Measurements from ENCODE around the gene NR2E3. TPM values are rescaled to one million over a fixed set of nuclear protein-coding genes. Genes with fewer than 3 reads are reported as not detected.

The NR2E3 gene
- total and polyA plus RNA-seq, 2 donors from 2014 or later, result 0.19 TPM; not detected in 1

DNA sequence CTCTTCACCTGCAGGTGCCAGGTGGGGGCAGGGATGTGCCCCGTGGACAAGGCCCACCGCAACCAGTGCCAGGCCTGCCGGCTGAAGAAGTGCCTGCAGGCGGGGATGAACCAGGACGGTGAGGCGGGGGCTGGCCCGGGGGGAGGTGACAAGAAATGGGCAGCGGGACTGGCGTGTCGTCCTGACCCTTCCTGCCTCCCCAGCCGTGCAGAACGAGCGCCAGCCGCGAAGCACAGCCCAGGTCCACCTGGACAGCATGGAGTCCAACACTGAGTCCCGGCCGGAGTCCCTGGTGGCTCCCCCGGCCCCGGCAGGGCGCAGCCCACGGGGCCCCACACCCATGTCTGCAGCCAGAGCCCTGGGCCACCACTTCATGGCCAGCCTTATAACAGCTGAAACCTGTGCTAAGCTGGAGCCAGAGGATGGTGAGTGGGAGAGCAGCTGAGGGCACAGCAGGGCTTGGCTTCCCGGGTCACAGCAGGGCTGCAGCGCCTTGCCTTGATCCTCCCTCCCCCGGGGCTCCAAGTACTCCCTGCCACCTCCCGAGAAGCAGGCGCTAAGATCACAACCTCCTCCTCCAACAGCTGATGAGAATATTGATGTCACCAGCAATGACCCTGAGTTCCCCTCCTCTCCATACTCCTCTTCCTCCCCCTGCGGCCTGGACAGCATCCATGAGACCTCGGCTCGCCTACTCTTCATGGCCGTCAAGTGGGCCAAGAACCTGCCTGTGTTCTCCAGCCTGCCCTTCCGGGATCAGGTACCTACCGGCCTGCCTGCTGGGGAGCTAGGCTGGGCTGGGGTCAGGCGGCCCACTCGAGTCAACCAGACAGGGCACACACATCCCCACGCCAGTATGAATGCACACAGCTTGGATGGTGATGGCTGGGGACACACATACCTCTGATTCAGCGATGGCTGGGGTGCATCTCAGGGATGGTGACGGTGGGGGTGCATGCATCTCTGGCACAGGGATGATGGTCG, 1.7 kb downstream of the NR2E3 start:
- no peaks in the 10 kb centered on the region for H3K36me3 ChIP-seq (ENCODE audit: control insufficient read depth in 2 of 3, insufficient read depth in 3 of 3, low read length in 3 of 3)
- H3K4me1 ChIP-seq (ENCODE audit: control insufficient read depth in 2 of 3, insufficient read depth in 2 of 3, low read depth in 1 of 3, low read length in 3 of 3), result peaks cover 0 to 8% (median 5%) of the 10 kb centered on the region in 3 donors
- FAIRE-seq, result no peak
- H3K9me3 ChIP-seq (ENCODE audit: control insufficient read depth in 2 of 3, insufficient read depth in 1 of 3, low read length in 3 of 3), result no peaks in the 10 kb centered on the region
- H3K27me3 ChIP-seq (ENCODE audit: control insufficient read depth, insufficient read depth, low read length), result no peaks in the 10 kb centered on the region
- peak in 1 of 5 donors; percentile 72 for DNase-seq
- intact Hi-C loops (cut with DNase I), result no loop called here
- H3K9ac ChIP-seq (ENCODE audit: low read length in 3 of 3), result no peak overlapping the region
- TF ChIP-seq, protein P1, sequence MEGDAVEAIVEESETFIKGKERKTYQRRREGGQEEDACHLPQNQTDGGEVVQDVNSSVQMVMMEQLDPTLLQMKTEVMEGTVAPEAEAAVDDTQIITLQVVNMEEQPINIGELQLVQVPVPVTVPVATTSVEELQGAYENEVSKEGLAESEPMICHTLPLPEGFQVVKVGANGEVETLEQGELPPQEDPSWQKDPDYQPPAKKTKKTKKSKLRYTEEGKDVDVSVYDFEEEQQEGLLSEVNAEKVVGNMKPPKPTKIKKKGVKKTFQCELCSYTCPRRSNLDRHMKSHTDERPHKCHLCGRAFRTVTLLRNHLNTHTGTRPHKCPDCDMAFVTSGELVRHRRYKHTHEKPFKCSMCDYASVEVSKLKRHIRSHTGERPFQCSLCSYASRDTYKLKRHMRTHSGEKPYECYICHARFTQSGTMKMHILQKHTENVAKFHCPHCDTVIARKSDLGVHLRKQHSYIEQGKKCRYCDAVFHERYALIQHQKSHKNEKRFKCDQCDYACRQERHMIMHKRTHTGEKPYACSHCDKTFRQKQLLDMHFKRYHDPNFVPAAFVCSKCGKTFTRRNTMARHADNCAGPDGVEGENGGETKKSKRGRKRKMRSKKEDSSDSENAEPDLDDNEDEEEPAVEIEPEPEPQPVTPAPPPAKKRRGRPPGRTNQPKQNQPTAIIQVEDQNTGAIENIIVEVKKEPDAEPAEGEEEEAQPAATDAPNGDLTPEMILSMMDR (IDR thresholded peaks at IDR 0.05; ENCODE audit: borderline replicate concordance, extremely low read depth, insufficient read depth), result no peak
- H3K27ac ChIP-seq (ENCODE audit: low read depth in 2 of 2, low read length in 2 of 2), result no peak overlapping the region
- no peak overlapping the region for H3K4me3 ChIP-seq (ENCODE audit: low read length in 3 of 3)

DNA sequence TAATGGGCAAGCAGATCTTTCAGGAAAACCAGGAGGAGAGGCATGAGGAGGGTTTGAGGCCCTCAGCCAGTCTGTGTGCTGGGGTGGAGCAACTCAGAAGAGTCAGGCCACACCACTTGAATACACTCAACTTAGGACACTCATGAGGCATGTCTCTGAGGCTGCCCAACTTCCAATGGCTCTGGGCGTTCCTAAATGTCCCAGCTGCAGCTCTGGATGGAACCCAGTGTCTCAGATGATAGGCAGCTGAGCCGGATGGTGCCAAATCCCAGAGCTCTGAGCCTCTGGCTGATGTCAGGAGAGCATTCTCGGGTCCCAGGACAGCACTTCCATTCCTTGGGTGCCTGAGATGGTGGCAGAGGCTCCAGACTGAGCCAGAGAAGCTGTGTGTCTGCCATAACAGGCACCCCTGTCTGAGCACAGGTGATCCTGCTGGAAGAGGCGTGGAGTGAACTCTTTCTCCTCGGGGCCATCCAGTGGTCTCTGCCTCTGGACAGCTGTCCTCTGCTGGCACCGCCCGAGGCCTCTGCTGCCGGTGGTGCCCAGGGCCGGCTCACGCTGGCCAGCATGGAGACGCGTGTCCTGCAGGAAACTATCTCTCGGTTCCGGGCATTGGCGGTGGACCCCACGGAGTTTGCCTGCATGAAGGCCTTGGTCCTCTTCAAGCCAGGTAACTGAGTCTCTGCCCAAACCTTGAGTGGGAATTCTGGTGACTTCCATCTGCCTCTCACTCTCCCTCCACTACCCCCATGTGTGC, 2.8 kb downstream of the NR2E3 start:
- no peak overlapping the region for H3K27ac ChIP-seq (ENCODE audit: low read depth in 2 of 2, low read length in 2 of 2)
- DNase-seq (peak in 1 of 5 donors; percentile 67), FAIRE-seq (no peak)
- intact Hi-C loops (cut with DNase I), result no loop called here
- TF ChIP-seq, protein P1 (IDR thresholded peaks at IDR 0.05; ENCODE audit: borderline replicate concordance, extremely low read depth, insufficient read depth), result no peak
- no peaks in the 10 kb centered on the region for H3K36me3 ChIP-seq (ENCODE audit: control insufficient read depth in 2 of 3, insufficient read depth in 3 of 3, low read length in 3 of 3)
- H3K9ac ChIP-seq (ENCODE audit: low read length in 3 of 3), result no peak overlapping the region
- H3K4me1 ChIP-seq (ENCODE audit: control insufficient read depth in 2 of 3, insufficient read depth in 2 of 3, low read depth in 1 of 3, low read length in 3 of 3), result no peaks in the 10 kb centered on the region
- no peak overlapping the region for H3K4me3 ChIP-seq (ENCODE audit: low read length in 3 of 3)
- no peaks in the 10 kb centered on the region for H3K9me3 ChIP-seq (ENCODE audit: control insufficient read depth in 2 of 3, insufficient read depth in 1 of 3, low read length in 3 of 3)
- no peaks in the 10 kb centered on the region for H3K27me3 ChIP-seq (ENCODE audit: control insufficient read depth, insufficient read depth, low read length)

DNA sequence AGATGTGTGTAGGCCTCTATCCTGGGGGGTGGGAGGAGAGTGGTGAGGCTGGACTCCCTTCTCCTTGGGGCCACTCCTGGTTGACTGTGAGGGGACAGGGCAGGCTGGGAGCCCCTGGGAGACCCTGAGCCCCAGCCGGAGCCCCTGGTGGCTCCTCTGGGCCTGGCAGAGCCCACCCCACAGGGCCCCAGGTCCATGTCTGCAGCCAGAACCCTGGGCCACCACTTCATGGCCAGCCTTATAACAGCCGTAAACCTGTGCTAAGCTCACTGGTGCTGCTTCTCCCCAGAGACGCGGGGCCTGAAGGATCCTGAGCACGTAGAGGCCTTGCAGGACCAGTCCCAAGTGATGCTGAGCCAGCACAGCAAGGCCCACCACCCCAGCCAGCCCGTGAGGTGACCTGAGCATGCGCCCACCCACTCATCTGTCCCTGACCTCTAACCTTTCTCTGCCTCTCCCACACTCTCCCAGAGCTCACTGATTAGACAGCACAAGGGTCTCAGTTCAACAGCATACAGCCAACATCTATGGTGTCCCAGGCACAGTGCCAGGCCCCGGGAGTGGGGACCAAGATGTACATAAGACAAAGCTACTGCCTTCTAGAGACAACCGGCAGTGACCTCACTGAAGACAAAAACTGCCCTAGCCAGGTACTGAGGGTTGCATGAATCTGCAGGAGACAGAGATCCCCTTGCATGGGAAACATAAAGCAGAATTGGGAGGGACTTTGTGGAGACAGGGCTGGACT, 3.5 kb downstream of the NR2E3 start:
- H3K27me3 ChIP-seq (ENCODE audit: control insufficient read depth, insufficient read depth, low read length), result no peaks in the 10 kb centered on the region
- H3K27ac ChIP-seq (ENCODE audit: low read depth in 2 of 2, low read length in 2 of 2), result no peak overlapping the region
- no peak overlapping the region for H3K4me3 ChIP-seq (ENCODE audit: low read length in 3 of 3)
- intact Hi-C loops (cut with DNase I), result no loop called here
- DNase-seq, result peak in 1 of 5 donors; percentile 59
- TF ChIP-seq, protein P1 (IDR thresholded peaks at IDR 0.05; ENCODE audit: borderline replicate concordance, extremely low read depth, insufficient read depth), result no peak
- no peaks in the 10 kb centered on the region for H3K36me3 ChIP-seq (ENCODE audit: control insufficient read depth in 2 of 3, insufficient read depth in 3 of 3, low read length in 3 of 3)
- no peaks in the 10 kb centered on the region for H3K9me3 ChIP-seq (ENCODE audit: control insufficient read depth in 2 of 3, insufficient read depth in 1 of 3, low read length in 3 of 3)
- no peak overlapping the region for H3K9ac ChIP-seq (ENCODE audit: low read length in 3 of 3)
- no peak for FAIRE-seq
- H3K4me1 ChIP-seq (ENCODE audit: control insufficient read depth in 2 of 3, insufficient read depth in 2 of 3, low read depth in 1 of 3, low read length in 3 of 3), result no peaks in the 10 kb centered on the region

All from kidney (tissue), 14 donors.